Common myeloid progenitor, CD34-positive (primary cell): ENCODE results near the gene CCDC192.

Experiments used
- CTCF ChIA-PET: fragments of 350-600 bp; sonication (Branson Sonifier 250); formaldehyde crosslinking; loops from one replicate; lab custom pipeline; 2021; ENCODE audit warnings: antibody characterized with exemption; lab: Charles Lee
- POLR2A ChIA-PET: fragments of 350-600 bp; sonication (Branson Sonifier 250); formaldehyde crosslinking; loops from one replicate; lab custom pipeline; 2021; ENCODE audit warnings: antibody characterized with exemption; lab: Charles Lee
- DNase-seq, 3 donors: peaks; one replicate each; pipeline versions ENCODE4 v3.0.0 to v3.0.0-alpha.2; 2013
- H3K27ac ChIP-seq, 2 experiments: 1 replicate in 1 of 2; 2 replicates in 1 of 2; pipeline ENCODE4 v1.7.0; 2013; ENCODE audit warnings: inconsistent platforms in 2 of 2, low read length in 2 of 2, mild to moderate bottlenecking in 2 of 2, low read depth in 1 of 2, moderate library complexity in 1 of 2; ENCODE audit not compliant: severe bottlenecking in 2 of 2, insufficient read depth in 1 of 2, poor library complexity in 1 of 2
- H3K27me3 ChIP-seq, 5 experiments: replicated peaks in 2 of 5; 1 replicate in 3 of 5; 2 replicates in 2 of 5; pipeline versions ENCODE4 v1.6.1 to v1.7.0; 2013; ENCODE audit warnings: low read length in 4 of 5, mild to moderate bottlenecking in 2 of 5, moderate library complexity in 2 of 5, inconsistent platforms in 1 of 5; ENCODE audit not compliant: insufficient read depth in 5 of 5, control insufficient read depth in 4 of 5
- H3K36me3 ChIP-seq, 4 experiments: 1 replicate in 2 of 4; 2 replicates in 2 of 4; pipeline versions ENCODE4 v1.6.1 to v1.7.0; 2013; ENCODE audit warnings: low read length in 3 of 4, control low read depth in 1 of 4, mild to moderate bottlenecking in 1 of 4; ENCODE audit not compliant: control insufficient read depth in 4 of 4, insufficient read depth in 4 of 4
- H3K4me1 ChIP-seq, 4 experiments: 1 replicate in 3 of 4; 2 replicates in 1 of 4; pipeline versions ENCODE4 v1.6.1 to v1.7.1; 2013; ENCODE audit warnings: low read length in 3 of 4, mild to moderate bottlenecking in 3 of 4, control low read depth in 1 of 4, inconsistent platforms in 1 of 4, moderate library complexity in 1 of 4; ENCODE audit not compliant: control insufficient read depth in 4 of 4, insufficient read depth in 4 of 4; ENCODE audit errors: control extremely low read depth in 1 of 4
- H3K4me3 ChIP-seq, 7 experiments: 1 replicate in 4 of 7; 2 replicates in 3 of 7; pipeline versions ENCODE4 v1.5.1 to v1.7.0; 2013; ENCODE audit warnings: mild to moderate bottlenecking in 7 of 7, low read length in 6 of 7, moderate library complexity in 6 of 7, inconsistent platforms in 2 of 7, low read depth in 2 of 7, control low read depth in 1 of 7; ENCODE audit not compliant: insufficient read depth in 4 of 7, control insufficient read depth in 1 of 7; ENCODE audit errors: extremely low read depth in 1 of 7
- H3K9me3 ChIP-seq, 5 experiments: 1 replicate in 4 of 5; 2 replicates in 1 of 5; pipeline versions ENCODE4 v1.6.1 to v1.7.1; 2013; ENCODE audit warnings: low read length in 4 of 5, mild to moderate bottlenecking in 2 of 5, inconsistent platforms in 1 of 5, low read depth in 1 of 5, moderate library complexity in 1 of 5; ENCODE audit not compliant: control insufficient read depth in 4 of 5, insufficient read depth in 2 of 5; ENCODE audit errors: control extremely low read depth in 1 of 5
- WGBS: methylation state at CpG from one replicate; pipeline ENCODE4 v1.1.5; 2013; ENCODE audit not compliant: insufficient coverage; 5-methylcytosine and 5-hydroxymethylcytosine counted together

Gene CCDC192

GRCh38 chr5:127804886-127805426 is 101.8 kb downstream of the CCDC192 start:
- Histone ChIP-seq H3K9me3 (no peaks in the 10 kb centered on the region), H3K4me1 (peaks cover 0 to 9% (median under 1%) of the 10 kb centered on the region in 4 experiments), H3K27ac (no peak overlapping the region), H3K4me3 (no peak overlapping the region), H3K36me3 (no peaks in the 10 kb centered on the region), H3K27me3 (no peaks in the 10 kb centered on the region)
- ChIA-PET POLR2A (no interaction called here), CTCF (interaction anchor here (1.5 kb wide), 1 partner anchor 11 kb away, joined by 4 read pairs; no protein-coding TSS in a partner anchor)
- 77% methylated on average over 5 of the region's 6 CpGs for WGBS
- no peak for DNase-seq

GRCh38 chr5:127805448-127805847 is 102.3 kb downstream of the CCDC192 start:
- Histone ChIP-seq H3K27ac (no peak overlapping the region), H3K27me3 (no peaks in the 10 kb centered on the region), H3K4me1 (peaks cover 0 to 9% (median under 1%) of the 10 kb centered on the region in 4 experiments), H3K36me3 (no peaks in the 10 kb centered on the region), H3K9me3 (no peaks in the 10 kb centered on the region), H3K4me3 (no peak overlapping the region)
- CTCF ChIA-PET = interaction anchor here (1.2 to 1.7 kb wide), 2 partner anchors 8 to 9 kb away, joined by 3 to 5 read pairs; no protein-coding TSS in a partner anchor
- no peak for DNase-seq
- WGBS = no CpG with 5 or more reads among the region's 1 CpG
- POLR2A ChIA-PET = no interaction called here

- DNase-seq = no peak
- Histone ChIP-seq H3K36me3 (no peaks in the 10 kb centered on the region), H3K9me3 (no peaks in the 10 kb centered on the region), H3K27ac (no peak overlapping the region), H3K4me1 (peaks cover 4 to 22% (median 6%) of the 10 kb centered on the region in 4 experiments), H3K4me3 (no peak overlapping the region), H3K27me3 (no peaks in the 10 kb centered on the region)
- 100% methylated on average over 2 of the region's 3 CpGs for WGBS
- ChIA-PET CTCF (interaction anchor here (0.8 to 1.7 kb wide), 3 partner anchors 8 to 12 kb away, joined by 3 to 5 read pairs (median 3); no protein-coding TSS in a partner anchor), POLR2A (no interaction called here)
Observed at GRCh38 chr5:127806776-127807175, 103.6 kb downstream of the CCDC192 start.

GRCh38 chr5:127809533-127809932 is 106.3 kb downstream of the CCDC192 start:
- POLR2A ChIA-PET = no interaction called here
- no CpG with 5 or more reads among the region's 1 CpG for WGBS
- Histone ChIP-seq H3K27ac (no peak overlapping the region), H3K27me3 (no peaks in the 10 kb centered on the region), H3K36me3 (no peaks in the 10 kb centered on the region), H3K4me1 (peaks cover 3 to 14% (median 5%) of the 10 kb centered on the region in 4 experiments), H3K9me3 (no peaks in the 10 kb centered on the region), H3K4me3 (no peak overlapping the region)
- CTCF ChIA-PET = no interaction called here
- no peak for DNase-seq

- POLR2A ChIA-PET = no interaction called here
- WGBS = 89% methylated on average over 1 of the region's 1 CpG
- no peaks in the 10 kb centered on the region for H3K36me3 ChIP-seq
- no peaks in the 10 kb centered on the region for H3K27me3 ChIP-seq
- no peaks in the 10 kb centered on the region for H3K9me3 ChIP-seq
- CTCF ChIA-PET = no interaction called here
- H3K4me1 ChIP-seq = peaks cover 3 to 14% (median 5%) of the 10 kb centered on the region in 4 experiments
- no peak overlapping the region for H3K4me3 ChIP-seq
- no peak overlapping the region for H3K27ac ChIP-seq
- no peak for DNase-seq
Observed at GRCh38 chr5:127810017-127810416, 106.8 kb downstream of the CCDC192 start.

- H3K9me3 ChIP-seq = no peaks in the 10 kb centered on the region
- H3K4me3 ChIP-seq = no peak overlapping the region
- H3K4me1 ChIP-seq = peaks cover 3 to 14% (median 5%) of the 10 kb centered on the region in 4 experiments
- no peaks in the 10 kb centered on the region for H3K36me3 ChIP-seq
- H3K27me3 ChIP-seq = no peaks in the 10 kb centered on the region
- POLR2A ChIA-PET = no interaction called here
- CTCF ChIA-PET = no interaction called here
- peak in 2 of 3 donors; percentile 69 to 73 for DNase-seq
- WGBS = 78% methylated on average over 2 of the region's 2 CpGs
- H3K27ac ChIP-seq = no peak overlapping the region
Observed at GRCh38 chr5:127810707-127811490, 107.7 kb downstream of the CCDC192 start.

- Histone ChIP-seq H3K4me1 (peaks cover 3 to 14% (median 5%) of the 10 kb centered on the region in 4 experiments), H3K9me3 (peaks cover 0 to 2% (median 0%) of the 10 kb centered on the region in 5 experiments), H3K36me3 (no peaks in the 10 kb centered on the region), H3K27me3 (no peaks in the 10 kb centered on the region), H3K4me3 (no peak overlapping the region), H3K27ac (no peak overlapping the region)
- ChIA-PET CTCF (no interaction called here), POLR2A (no interaction called here)
- WGBS = 97% methylated on average over 3 of the region's 4 CpGs
- DNase-seq = no peak
Observed at GRCh38 chr5:127812570-127812969, 109.4 kb downstream of the CCDC192 start.
